Trophoblast cell (in vitro differentiated cells and primary cell): Measurements from ENCODE around the gene CNOT6.

ENCODE experiments used
- DNase-seq, 2 donors: peaks; one replicate each; pipeline ENCODE4 v3.0.0-alpha.2; 2016
- H2AFZ ChIP-seq: 2 replicates; pipeline ENCODE4 v1.6.1; 2013; ENCODE audit warnings: low read length, moderate library complexity, mild to moderate bottlenecking; ENCODE audit not compliant: insufficient read depth, poor library complexity
- H2AK5ac ChIP-seq: 2 replicates; pipeline ENCODE4 v1.6.1; 2013; ENCODE audit warnings: mild to moderate bottlenecking, low read length
- H2BK120ac ChIP-seq: 2 replicates; pipeline ENCODE4 v1.6.1; 2013; ENCODE audit warnings: low read length, mild to moderate bottlenecking, moderate library complexity; ENCODE audit not compliant: insufficient read depth, poor library complexity
- H2BK12ac ChIP-seq: 2 replicates; pipeline ENCODE4 v1.6.1; 2013; ENCODE audit warnings: mild to moderate bottlenecking, low read length, moderate library complexity
- H2BK5ac ChIP-seq: 2 replicates; pipeline ENCODE4 v1.6.1; 2013; ENCODE audit warnings: low read length, low read depth, moderate library complexity, mild to moderate bottlenecking; ENCODE audit not compliant: poor library complexity
- H3K14ac ChIP-seq: 2 replicates; pipeline ENCODE4 v1.6.1; 2013; ENCODE audit warnings: mild to moderate bottlenecking, low read length
- H3K18ac ChIP-seq: 2 replicates; pipeline ENCODE4 v1.6.1; 2013; ENCODE audit warnings: mild to moderate bottlenecking, low read length
- H3K23ac ChIP-seq: 2 replicates; pipeline ENCODE4 v1.6.1; 2013; ENCODE audit warnings: low read length
- H3K27ac ChIP-seq: 2 replicates; pipeline ENCODE4 v1.5.1; 2013; ENCODE audit warnings: low read depth, mild to moderate bottlenecking, inconsistent platforms, low read length, moderate library complexity
- H3K27me3 ChIP-seq: 2 replicates; pipeline ENCODE4 v1.6.1; 2013; ENCODE audit warnings: inconsistent platforms, mild to moderate bottlenecking, low read length, moderate library complexity; ENCODE audit not compliant: insufficient read depth
- H3K36me3 ChIP-seq, 2 experiments: 1 replicate in 1 of 2; 2 replicates in 1 of 2; pipeline ENCODE4 v1.6.1; 2013; ENCODE audit warnings: low read length in 2 of 2, mild to moderate bottlenecking in 2 of 2, moderate library complexity in 1 of 2; ENCODE audit not compliant: insufficient read depth in 2 of 2, control insufficient read depth in 1 of 2
- H3K4ac ChIP-seq: 2 replicates; pipeline ENCODE4 v1.6.1; 2013; ENCODE audit warnings: low read depth, mild to moderate bottlenecking, low read length, moderate library complexity
- H3K4me1 ChIP-seq, 2 experiments: 1 replicate in 1 of 2; 2 replicates in 1 of 2; pipeline ENCODE4 v1.6.1; 2013; ENCODE audit warnings: low read length in 2 of 2, mild to moderate bottlenecking in 2 of 2, moderate library complexity in 1 of 2; ENCODE audit not compliant: insufficient read depth in 2 of 2, control insufficient read depth in 1 of 2
- H3K4me2 ChIP-seq: 2 replicates; pipeline ENCODE4 v1.6.1; 2013; ENCODE audit warnings: inconsistent platforms, mild to moderate bottlenecking, low read length, moderate library complexity
- H3K4me3 ChIP-seq: 2 replicates; pipeline ENCODE4 v1.5.1; 2013; ENCODE audit warnings: mild to moderate bottlenecking, low read depth, low read length, inconsistent platforms
- H3K79me1 ChIP-seq: one replicate; pipeline ENCODE4 v1.6.1; 2013; ENCODE audit warnings: low read length
- H3K79me2 ChIP-seq: 2 replicates; pipeline ENCODE4 v1.6.1; 2013; ENCODE audit warnings: low read length, mild to moderate bottlenecking; ENCODE audit not compliant: control insufficient read depth, insufficient read depth, poor library complexity
- H3K9ac ChIP-seq: 2 replicates; pipeline ENCODE4 v1.6.1; 2013; ENCODE audit warnings: mild to moderate bottlenecking, low read length
- H3K9me3 ChIP-seq: 2 replicates; pipeline ENCODE4 v1.6.1; 2013; ENCODE audit warnings: low read depth, mild to moderate bottlenecking, control low read depth, inconsistent platforms, low read length; ENCODE audit not compliant: insufficient read depth
- H4K12ac ChIP-seq: 2 replicates; pipeline ENCODE4 v1.6.1; 2013; ENCODE audit warnings: low read depth, mild to moderate bottlenecking, low read length, moderate library complexity
- H4K8ac ChIP-seq: 2 replicates; pipeline ENCODE4 v1.6.1; 2013; ENCODE audit warnings: low read depth, mild to moderate bottlenecking, low read length, moderate library complexity
- H4K91ac ChIP-seq: one replicate; pipeline ENCODE4 v1.6.1; 2013; ENCODE audit warnings: low read depth, mild to moderate bottlenecking, low read length, moderate library complexity
- WGBS: extraction: QIAGEN DNeasy Blood & Tissue Kit; methylation state at CpG from one replicate; pipeline ENCODE4 v1.1.7; 2013; ENCODE audit warnings: missing lambda C conversion rate; ENCODE audit not compliant: insufficient read length, insufficient coverage; ENCODE audit errors: extremely low coverage; 5-methylcytosine and 5-hydroxymethylcytosine counted together

Gene CNOT6

GRCh38 chr5:180595381-180596114, 101.4 kb downstream of the CNOT6 start:
- no peak overlapping the region for H2AFZ ChIP-seq
- H3K4me1 ChIP-seq: peaks cover 0 to 4% of the 10 kb centered on the region in 2 experiments
- H4K91ac ChIP-seq: no peak overlapping the region
- no peak overlapping the region for H3K18ac ChIP-seq
- no peak overlapping the region for H2BK12ac ChIP-seq
- whole genome bisulfite sequencing: no CpG with 5 or more reads among the region's 25 CpGs
- DNase-seq: no peak
- no peak overlapping the region for H3K4me2 ChIP-seq
- no peaks in the 10 kb centered on the region for H3K79me2 ChIP-seq
- no peak overlapping the region for H2BK5ac ChIP-seq
- no peak overlapping the region for H3K9ac ChIP-seq
- H3K23ac ChIP-seq: no peak overlapping the region
- no peak overlapping the region for H2BK120ac ChIP-seq
- no peak overlapping the region for H3K14ac ChIP-seq
- H4K12ac ChIP-seq: no peak overlapping the region
- H3K27me3 ChIP-seq: peaks cover 11% of the 10 kb centered on the region
- no peak overlapping the region for H2AK5ac ChIP-seq
- no peak overlapping the region for H4K8ac ChIP-seq
- H3K4ac ChIP-seq: no peak overlapping the region
- H3K4me3 ChIP-seq: no peak overlapping the region
- no peak overlapping the region for H3K27ac ChIP-seq
- no peaks in the 10 kb centered on the region for H3K36me3 ChIP-seq
- H3K79me1 ChIP-seq: no peaks in the 10 kb centered on the region
- peaks cover 2% of the 10 kb centered on the region for H3K9me3 ChIP-seq

GRCh38 chr5:180596115-180596667, 102.0 kb downstream of the CNOT6 start:
- H2AFZ ChIP-seq: no peak overlapping the region
- H3K4me3 ChIP-seq: no peak overlapping the region
- no peak overlapping the region for H3K27ac ChIP-seq
- no peak overlapping the region for H2AK5ac ChIP-seq
- WGBS: no CpG with 5 or more reads among the region's 12 CpGs
- no peaks in the 10 kb centered on the region for H3K36me3 ChIP-seq
- no peak overlapping the region for H2BK12ac ChIP-seq
- H4K12ac ChIP-seq: no peak overlapping the region
- no peak overlapping the region for H4K91ac ChIP-seq
- H2BK120ac ChIP-seq: no peak overlapping the region
- no peaks in the 10 kb centered on the region for H3K4me1 ChIP-seq
- H3K4me2 ChIP-seq: no peak overlapping the region
- H3K9me3 ChIP-seq: peaks cover 2% of the 10 kb centered on the region
- no peak for DNase-seq
- H2BK5ac ChIP-seq: no peak overlapping the region
- H3K79me2 ChIP-seq: no peaks in the 10 kb centered on the region
- H3K79me1 ChIP-seq: no peaks in the 10 kb centered on the region
- no peak overlapping the region for H3K4ac ChIP-seq
- no peak overlapping the region for H3K9ac ChIP-seq
- H4K8ac ChIP-seq: no peak overlapping the region
- H3K14ac ChIP-seq: no peak overlapping the region
- H3K23ac ChIP-seq: no peak overlapping the region
- H3K18ac ChIP-seq: no peak overlapping the region
- H3K27me3 ChIP-seq: peaks cover 5% of the 10 kb centered on the region

GRCh38 chr5:180596668-180597231, 102.6 kb downstream of the CNOT6 start:
- no peak overlapping the region for H4K8ac ChIP-seq
- no peak overlapping the region for H2BK120ac ChIP-seq
- H3K9me3 ChIP-seq: peaks cover 2% of the 10 kb centered on the region
- no peak overlapping the region for H3K18ac ChIP-seq
- no peak for DNase-seq
- H2BK5ac ChIP-seq: no peak overlapping the region
- H3K23ac ChIP-seq: no peak overlapping the region
- no peak overlapping the region for H3K9ac ChIP-seq
- H3K4me3 ChIP-seq: no peak overlapping the region
- WGBS: no CpG with 5 or more reads among the region's 24 CpGs
- no peak overlapping the region for H2AFZ ChIP-seq
- no peaks in the 10 kb centered on the region for H3K36me3 ChIP-seq
- H3K27me3 ChIP-seq: peaks cover under 1% of the 10 kb centered on the region
- H4K91ac ChIP-seq: no peak overlapping the region
- H2BK12ac ChIP-seq: no peak overlapping the region
- no peak overlapping the region for H3K27ac ChIP-seq
- H3K4ac ChIP-seq: no peak overlapping the region
- no peak overlapping the region for H3K14ac ChIP-seq
- H3K4me2 ChIP-seq: no peak overlapping the region
- H2AK5ac ChIP-seq: no peak overlapping the region
- H3K79me1 ChIP-seq: no peaks in the 10 kb centered on the region
- H3K4me1 ChIP-seq: no peaks in the 10 kb centered on the region
- H3K79me2 ChIP-seq: no peaks in the 10 kb centered on the region
- no peak overlapping the region for H4K12ac ChIP-seq

DNA sequence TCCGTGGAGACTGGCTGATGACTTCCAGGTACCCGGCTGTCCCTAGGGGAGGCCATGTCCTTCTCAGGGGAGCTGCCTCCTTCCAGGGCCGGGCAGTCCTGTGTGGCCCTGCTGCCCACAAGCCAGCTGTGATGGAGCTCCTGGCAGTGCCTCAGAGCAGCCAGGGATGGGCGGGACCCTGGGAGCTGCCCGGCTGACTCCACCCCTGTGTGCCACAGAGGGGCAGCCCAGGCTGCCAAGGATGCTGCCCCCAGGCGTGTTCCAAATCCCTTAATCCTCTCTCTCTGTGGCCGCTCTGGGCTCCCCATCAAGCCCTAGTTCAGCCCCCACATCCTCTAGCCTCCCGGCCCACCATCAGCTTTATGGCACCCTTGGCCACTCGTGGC, 104.1 kb downstream of the CNOT6 start:
- no peak overlapping the region for H3K4me2 ChIP-seq
- H3K9ac ChIP-seq: no peak overlapping the region
- H4K8ac ChIP-seq: no peak overlapping the region
- H3K18ac ChIP-seq: no peak overlapping the region
- no peak overlapping the region for H3K27ac ChIP-seq
- no peak overlapping the region for H3K14ac ChIP-seq
- no peak overlapping the region for H2AFZ ChIP-seq
- H2BK12ac ChIP-seq: no peak overlapping the region
- no peak overlapping the region for H4K91ac ChIP-seq
- DNase-seq: no peak
- no peaks in the 10 kb centered on the region for H3K79me2 ChIP-seq
- H4K12ac ChIP-seq: no peak overlapping the region
- no peak overlapping the region for H3K4ac ChIP-seq
- H2BK120ac ChIP-seq: no peak overlapping the region
- H3K27me3 ChIP-seq: no peaks in the 10 kb centered on the region
- H2AK5ac ChIP-seq: no peak overlapping the region
- no CpG with 5 or more reads among the region's 9 CpGs for WGBS
- H3K4me1 ChIP-seq: no peaks in the 10 kb centered on the region
- H2BK5ac ChIP-seq: no peak overlapping the region
- H3K36me3 ChIP-seq: no peaks in the 10 kb centered on the region
- no peak overlapping the region for H3K23ac ChIP-seq
- no peaks in the 10 kb centered on the region for H3K79me1 ChIP-seq
- no peak overlapping the region for H3K4me3 ChIP-seq
- peaks cover 2% of the 10 kb centered on the region for H3K9me3 ChIP-seq
